ENCODE measurements around the gene FGFR2.
"Not testable (repeated sequence)": the region's sequence is repeated elsewhere in the genome, so short reads cannot be mapped to it uniquely, and the experiment has no call there.

The FGFR2 gene

GRCh38 chr10:121520526-121520925 lies 77.7 kb downstream of the FGFR2 start:
- not testable (repeated sequence) for DNase-seq

- no peak for DNase-seq
Measured at GRCh38 chr10:121519901-121520493, 78.2 kb downstream of the FGFR2 start.

- DNase-seq: no peak
Measured at GRCh38 chr10:121519411-121519810, 78.8 kb downstream of the FGFR2 start.

GRCh38 chr10:121518333-121518732 lies 79.9 kb downstream of the FGFR2 start:
- no peak for DNase-seq

- no peak for DNase-seq
Measured at GRCh38 chr10:121516093-121516865, 82.0 kb downstream of the FGFR2 start.

GRCh38 chr10:121514141-121514865 lies 83.9 kb downstream of the FGFR2 start:
- no peak for DNase-seq

- DNase-seq: no peak
Measured at GRCh38 chr10:121511943-121512342, 86.3 kb downstream of the FGFR2 start.

GRCh38 chr10:121511460-121511859 lies 86.8 kb downstream of the FGFR2 start:
- DNase-seq: no peak

- DNase-seq: no peak
Measured at GRCh38 chr10:121510201-121510771, 88.0 kb downstream of the FGFR2 start.

GRCh38 chr10:121509796-121510195 lies 88.4 kb downstream of the FGFR2 start:
- DNase-seq: no peak

- DNase-seq: no peak
Measured at GRCh38 chr10:121509112-121509511, 89.1 kb downstream of the FGFR2 start.

GRCh38 chr10:121503587-121504051 lies 94.6 kb downstream of the FGFR2 start:
- no peak for DNase-seq

GRCh38 chr10:121501796-121502195 lies 96.4 kb downstream of the FGFR2 start:
- no peak for DNase-seq

- DNase-seq: no peak
Measured at GRCh38 chr10:121500701-121501332, 97.4 kb downstream of the FGFR2 start.

- no peak for DNase-seq
Measured at GRCh38 chr10:121497513-121498470, 100.5 kb downstream of the FGFR2 start.

- no peak for DNase-seq
Measured at GRCh38 chr10:121495719-121496118, 102.5 kb downstream of the FGFR2 start.

- DNase-seq: no peak
Measured at GRCh38 chr10:121494296-121494695, 103.9 kb downstream of the FGFR2 start.

GRCh38 chr10:121493521-121493920 lies 104.7 kb downstream of the FGFR2 start:
- no peak for DNase-seq

GRCh38 chr10:121490871-121491519 lies 107.2 kb downstream of the FGFR2 start:
- DNase-seq: no peak

- no peak for DNase-seq
Measured at GRCh38 chr10:121485436-121486139, 112.7 kb downstream of the FGFR2 start.

GRCh38 chr10:121484816-121485215 lies 113.4 kb downstream of the FGFR2 start:
- DNase-seq: no peak
